IPS-11a (cell line): ENCODE measurements around the gene GOLGA6D.
"Not testable (repeated sequence)": the region's sequence is repeated elsewhere in the genome, so short reads cannot be mapped to it uniquely, and the experiment has no call there.

Experiments
- H3K4me3 ChIP-seq: one replicate; pipeline ENCODE4 v1.5.1; 2013; ENCODE audit warnings: low read depth, low read length, control low read depth

Gene GOLGA6D

DNA sequence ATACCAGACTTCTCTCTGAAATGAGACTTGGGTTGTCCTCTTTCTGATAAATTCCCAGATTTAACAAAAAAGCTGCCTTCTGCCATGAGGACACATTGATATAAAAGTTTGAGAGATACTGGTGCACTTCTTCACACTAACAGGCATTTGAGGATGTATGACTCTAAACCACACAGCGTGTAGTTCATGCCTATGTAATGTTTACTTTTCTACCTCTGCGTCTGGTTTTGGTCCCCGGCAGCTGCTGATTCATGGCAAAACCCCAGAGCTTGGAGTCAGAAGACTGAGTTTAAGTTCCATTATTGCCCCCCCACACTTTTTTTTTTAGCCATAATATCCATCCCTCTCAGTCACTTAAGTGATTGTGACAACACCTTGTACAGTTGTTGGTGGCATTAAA is 1.5 kb downstream of the GOLGA6D start:
- H3K4me3 ChIP-seq, result not testable (repeated sequence)

DNA sequence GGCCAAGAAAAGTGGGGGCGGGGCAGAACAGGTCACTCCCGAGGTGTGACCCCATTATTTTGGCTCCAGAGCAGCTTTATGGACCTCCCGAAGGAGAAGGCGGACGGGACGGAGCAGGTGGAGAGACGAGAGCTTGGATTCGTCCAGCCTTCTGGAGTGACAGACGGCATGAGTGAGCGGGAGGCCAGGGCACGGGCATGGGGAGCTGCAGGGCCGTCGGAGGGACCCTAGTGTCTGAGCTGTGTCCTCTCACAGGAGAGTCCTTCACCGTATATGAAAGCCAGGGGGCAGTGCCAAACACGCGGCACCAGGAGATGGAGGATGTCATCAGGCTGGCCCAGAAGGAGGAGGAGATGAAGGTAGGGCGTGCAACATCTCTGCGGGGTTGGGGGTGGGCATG is 11.0 kb downstream of the GOLGA6D start:
- H3K4me3 ChIP-seq, result not testable (repeated sequence)

DNA sequence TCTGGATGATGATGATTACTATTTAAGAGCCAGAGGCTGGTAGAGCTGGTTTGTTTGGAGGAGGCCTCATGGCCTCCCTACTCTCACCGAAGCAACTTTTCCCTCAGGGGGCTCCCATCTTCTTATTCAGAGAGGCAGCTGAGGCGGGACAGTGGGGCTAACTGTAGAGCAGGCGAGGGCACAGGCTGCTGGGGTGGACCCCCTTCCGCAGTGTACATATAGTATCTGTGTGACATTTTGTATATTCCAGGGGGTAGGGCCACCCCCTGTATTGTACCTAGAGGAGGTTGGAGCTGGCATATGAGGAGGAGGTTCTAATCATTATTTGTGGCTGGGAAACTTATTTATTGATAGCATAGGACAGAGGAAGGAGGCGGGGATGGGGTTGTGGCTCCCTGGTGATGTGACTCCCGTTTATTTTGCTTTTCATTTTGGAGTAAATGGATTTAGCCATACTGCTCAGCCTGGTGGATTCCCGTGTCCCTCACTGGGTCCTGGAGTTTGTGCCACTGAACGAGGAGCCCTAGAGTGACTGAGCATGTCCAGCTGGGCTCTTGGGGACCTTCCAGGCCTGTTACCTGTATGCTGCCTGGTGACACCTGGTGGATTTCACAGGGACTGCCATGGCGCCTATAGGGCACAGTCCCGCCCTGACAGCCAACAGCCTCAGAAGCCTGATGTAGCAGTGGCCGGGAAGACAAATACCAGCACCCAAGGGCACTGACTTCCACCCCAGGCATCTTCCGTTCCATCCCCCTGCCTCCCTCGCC is 16.1 kb downstream of the GOLGA6D start:
- not testable (repeated sequence) for H3K4me3 ChIP-seq

DNA sequence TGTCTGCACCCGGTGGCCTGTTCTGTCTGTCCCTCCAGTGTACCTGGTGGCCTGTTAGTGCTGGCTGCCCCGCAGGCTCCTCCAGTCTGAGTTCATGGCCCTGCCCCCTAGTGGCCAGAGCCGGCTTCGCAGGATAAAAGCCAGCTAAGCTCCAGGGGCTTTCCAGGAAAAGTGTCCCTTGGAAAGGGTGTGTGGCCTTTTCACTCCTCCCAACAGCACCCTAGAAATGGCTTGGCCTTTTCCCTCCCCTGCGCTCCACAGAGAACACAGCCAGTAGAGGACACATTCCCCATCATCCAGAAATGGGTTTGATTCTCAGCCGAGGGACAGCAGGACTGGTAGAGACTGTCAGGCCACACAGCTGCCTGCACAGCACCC is 16.7 kb downstream of the GOLGA6D start:
- not testable (repeated sequence) for H3K4me3 ChIP-seq

DNA sequence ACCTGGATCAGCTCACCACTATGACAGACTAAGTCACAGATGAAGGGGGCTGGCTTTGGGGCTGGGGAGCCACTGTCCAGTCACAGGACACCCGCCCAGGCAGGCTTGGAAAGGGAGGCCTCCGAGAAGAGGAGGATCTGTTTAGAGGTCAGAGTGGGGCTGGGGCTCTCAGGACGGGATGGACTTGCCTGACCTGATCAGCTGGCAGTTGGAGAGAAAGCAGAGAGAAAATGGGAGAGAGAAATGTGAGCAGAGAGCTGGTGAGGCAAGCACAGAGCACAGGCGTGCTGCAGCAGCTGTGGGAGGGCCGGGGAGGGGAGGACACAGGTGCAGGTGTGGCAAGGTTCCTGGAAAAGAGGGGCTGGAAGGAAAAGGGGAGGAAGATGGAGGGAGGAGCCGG is 17.4 kb downstream of the GOLGA6D start:
- not testable (repeated sequence) for H3K4me3 ChIP-seq

DNA sequence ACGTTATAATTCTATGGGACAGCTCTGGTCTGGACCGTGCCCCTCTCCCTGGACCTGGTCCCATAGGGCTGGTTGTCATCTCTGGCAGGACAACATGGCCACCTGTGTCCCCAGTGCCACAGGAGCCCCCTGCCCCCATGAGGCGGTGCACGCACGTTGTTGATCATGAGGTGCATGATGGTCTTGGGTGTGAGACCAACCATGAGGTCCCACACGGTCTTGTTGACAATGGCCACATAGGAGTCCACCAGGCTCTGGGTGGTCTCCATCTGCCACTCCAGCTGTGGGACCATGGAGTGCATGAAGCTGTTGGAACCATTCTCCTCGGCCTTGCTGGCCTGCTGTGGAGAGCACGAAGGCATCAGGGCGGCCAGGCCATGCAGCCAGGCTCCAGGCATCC is 19.7 kb downstream of the GOLGA6D start:
- H3K4me3 ChIP-seq, result no peak overlapping the region

DNA sequence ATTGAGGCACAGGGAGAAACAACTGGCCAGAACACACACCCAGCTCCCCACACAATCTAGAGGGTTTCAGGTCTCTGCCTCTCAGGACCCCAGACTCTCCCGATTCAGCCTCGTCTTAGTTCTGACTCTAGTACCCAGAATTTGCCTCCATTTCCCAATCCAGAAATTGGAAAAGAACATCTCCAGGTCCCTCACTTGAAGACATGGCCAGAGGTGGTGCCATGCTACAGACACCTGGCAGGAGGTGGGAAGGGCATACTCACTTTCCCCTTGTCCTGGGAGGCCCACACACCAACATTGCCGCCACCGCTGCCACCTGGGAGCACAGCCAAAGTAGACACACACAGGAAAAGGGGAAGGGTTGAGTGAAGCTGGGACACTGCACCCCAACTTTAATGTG is 20.1 kb downstream of the GOLGA6D start:
- H3K4me3 ChIP-seq, result not testable (repeated sequence)

DNA sequence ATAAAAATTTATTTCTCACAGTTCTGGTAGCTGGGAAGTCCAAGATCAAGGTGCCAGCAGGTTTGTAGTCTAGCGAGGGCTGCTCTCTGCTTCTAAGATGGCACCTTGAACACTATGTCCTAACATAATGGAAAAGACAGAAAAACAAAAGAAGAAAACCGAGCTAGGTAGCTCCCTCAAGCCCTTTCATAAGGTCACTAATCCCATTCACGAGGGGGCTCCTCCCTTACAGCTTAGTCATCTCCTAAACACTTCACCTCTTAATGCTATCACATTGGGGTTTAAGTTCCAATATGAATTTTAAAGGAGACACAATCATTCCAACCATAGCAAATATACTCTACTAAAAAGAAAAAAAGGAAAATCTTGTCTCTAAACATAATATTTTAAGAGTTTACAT is 23.6 kb downstream of the GOLGA6D start:
- H3K4me3 ChIP-seq, result no peak overlapping the region

DNA sequence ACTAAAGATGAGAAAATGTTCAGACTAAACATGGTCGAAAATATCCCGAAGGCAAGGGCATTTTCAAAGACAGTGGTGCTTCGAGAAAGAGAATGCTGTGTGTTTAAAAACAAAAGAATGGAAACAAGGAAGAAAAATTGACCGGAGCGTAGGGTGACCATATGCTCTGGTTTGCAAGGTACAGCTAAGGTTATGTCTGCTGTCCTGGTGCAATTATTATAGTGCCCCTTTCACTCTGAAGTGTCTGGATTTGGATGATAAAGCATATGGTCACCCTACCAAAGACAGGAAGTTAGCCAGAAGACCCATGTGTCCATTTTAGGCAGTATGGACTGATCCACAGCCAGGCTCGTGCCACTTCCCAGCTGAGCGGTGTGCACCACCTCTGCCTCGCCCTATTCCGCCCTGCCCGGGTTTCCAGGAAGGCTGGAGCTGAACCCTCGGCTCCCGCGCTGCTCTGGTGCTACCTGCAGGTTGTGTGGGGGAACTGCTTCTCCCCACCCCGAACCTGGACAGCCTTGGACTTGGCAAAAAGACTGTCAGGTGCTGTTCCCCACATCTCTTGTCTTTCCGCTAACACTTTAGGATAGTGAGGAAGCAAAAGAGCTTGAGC is 25.2 kb downstream of the GOLGA6D start:
- H3K4me3 ChIP-seq, result no peak overlapping the region

DNA sequence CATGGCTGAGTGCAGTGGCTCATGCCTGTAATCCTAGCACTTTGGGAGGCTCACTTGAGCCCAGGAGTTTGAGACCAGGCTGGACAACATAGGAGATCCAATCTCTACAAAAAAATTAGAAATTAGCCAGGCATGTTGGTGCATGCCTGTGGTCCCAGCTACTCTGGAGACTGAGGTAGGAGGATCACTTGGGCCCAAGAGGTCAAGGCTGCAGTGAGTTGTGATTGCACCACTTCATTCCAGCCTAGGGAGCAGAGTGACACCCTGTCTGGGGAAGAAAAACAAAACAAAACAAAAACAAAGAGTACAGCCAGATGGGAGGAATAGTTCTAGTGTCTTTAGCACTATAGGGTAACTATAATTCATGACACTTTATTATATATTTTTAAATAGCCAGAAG is 27.1 kb downstream of the GOLGA6D start:
- H3K4me3 ChIP-seq, result no peak overlapping the region

DNA sequence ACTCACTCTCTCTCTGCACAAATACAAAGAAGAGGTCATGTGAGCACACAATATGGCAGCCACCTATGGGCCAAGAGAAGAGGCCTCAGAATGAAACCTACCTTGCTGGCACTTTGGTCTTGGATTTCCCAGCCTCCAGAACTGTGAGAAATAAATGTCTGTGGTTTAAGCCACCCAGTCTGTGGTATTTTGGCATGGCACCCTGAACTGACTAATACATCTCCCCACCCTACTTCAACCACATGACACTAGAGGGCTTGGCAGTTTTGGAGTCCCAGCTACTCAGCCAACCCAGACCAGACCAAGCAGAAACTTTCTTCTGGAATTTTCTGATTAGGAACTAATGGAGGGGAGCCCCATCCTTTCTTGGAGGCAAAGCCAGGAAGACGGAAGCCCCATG is 29.9 kb downstream of the GOLGA6D start:
- H3K4me3 ChIP-seq, result not testable (repeated sequence)

DNA sequence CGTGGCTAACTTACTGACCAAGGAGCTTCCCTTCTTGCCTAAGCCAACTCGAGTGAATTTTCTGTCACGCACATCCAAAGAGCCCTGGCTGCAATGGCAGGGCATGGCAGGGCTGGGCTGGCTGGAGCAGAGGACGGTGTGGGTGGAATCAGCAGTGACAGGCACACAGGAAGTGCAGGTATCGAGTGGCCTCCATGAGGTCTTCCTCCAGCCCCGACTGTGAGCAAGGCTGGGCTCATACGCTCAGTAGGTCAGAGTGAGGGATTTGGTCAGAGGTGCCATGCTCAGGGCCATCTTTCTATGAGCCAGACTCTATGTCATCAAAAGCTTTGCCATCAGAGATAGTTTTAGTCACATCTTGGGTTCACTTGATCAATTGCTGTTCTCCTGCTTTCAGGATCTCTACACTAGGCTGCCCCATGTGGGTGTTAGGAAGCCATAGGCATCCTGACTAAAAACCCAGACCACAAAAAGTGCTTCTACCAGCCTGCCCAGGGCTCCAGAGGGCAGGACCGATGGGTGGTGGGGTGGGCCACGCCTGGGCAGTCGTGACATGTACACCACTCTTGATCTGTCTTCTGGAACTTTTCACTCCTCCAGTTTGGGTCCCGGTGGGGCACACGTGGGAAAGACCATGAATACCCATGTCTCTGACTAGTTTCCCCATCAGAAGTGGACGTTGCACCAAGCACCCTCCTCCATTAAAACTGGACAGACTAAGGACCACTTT is 30.6 kb downstream of the GOLGA6D start:
- no peak overlapping the region for H3K4me3 ChIP-seq

DNA sequence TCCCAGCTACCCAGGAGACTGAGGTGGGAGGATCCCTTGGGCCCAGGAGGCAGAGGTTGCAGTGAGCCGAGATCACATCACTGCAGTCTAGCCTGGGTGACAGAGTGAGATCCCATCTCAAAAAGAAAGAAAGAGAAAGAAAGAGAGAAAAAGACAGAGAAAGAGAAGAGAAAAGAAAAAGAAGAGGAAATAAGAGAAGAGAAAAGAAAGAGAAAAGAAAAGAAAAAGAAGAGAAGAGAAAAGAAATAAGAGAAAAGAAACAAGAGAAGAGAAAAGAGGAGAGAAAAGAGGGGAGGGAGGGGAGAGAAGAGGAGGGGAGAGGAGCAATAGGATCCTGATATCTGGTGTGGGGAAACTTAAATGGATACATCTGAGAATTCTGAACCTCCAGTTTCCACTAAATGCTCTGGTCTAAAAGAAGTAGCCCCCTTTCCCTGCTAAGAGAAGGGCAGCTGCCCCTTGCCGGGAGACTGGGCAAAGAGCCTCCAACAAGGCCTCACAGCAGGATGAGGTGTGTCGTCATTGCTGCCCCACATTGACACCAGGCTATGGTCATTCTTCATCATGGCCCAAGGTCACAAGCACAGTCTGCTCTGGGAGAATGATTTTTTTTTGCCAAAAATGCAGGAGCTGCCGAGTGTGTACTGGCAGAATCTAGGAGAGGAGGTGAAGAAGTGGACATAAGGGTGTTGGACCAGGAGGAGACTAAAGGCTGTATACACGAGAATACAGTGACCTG is 32.1 kb downstream of the GOLGA6D start:
- H3K4me3 ChIP-seq, result no peak overlapping the region

DNA sequence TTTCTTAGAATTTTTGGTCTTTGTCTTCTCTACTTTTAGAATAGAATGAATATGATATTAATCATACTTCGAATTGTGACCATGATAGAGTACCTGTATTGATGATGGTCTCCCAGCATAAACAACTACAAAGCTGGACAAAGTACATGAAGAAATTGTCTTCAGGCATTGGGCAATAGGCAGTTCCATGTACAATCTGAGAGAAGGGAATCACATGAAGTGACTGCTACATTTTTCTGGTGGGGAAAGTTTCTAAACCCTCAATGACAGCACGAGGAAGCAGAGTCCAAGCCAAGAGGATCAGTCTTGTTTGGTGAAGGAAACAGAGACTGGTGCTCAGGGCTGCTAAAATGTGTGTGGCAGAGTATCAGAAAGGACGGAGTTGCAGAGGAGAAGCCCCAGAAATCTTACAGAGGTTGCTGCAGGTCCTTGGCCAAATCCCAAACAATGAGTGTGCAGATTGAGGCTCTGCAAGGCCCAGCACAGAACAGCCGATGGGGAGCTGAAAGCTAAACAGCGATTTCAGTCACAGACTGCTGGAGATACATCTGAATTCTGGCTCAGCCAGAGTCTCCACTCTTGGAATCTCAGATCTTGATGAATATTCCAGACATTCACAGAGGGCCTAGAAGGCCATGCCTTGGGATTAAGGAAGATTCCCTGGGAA is 36.7 kb downstream of the GOLGA6D start:
- H3K4me3 ChIP-seq, result not testable (repeated sequence)

DNA sequence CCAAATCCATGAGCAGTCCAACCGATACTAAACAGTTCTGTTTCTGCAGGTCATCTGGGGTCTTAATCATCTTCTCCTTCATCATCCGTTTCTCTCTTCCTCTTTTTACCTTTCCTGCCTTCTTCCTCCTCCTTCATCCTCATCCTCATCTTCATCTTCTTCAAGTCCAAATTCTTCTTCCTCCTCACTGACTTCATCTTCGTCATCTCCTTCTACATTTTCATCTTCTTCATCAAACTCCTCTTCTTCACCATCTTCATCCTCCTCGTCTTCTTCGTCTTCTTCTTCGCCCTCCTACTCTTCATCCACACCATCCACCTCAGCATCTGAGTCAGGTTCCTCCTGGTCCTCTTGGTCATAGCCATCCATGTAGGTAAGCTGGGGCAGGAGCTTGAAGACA is 39.1 kb downstream of the GOLGA6D start:
- H3K4me3 ChIP-seq, result no peak overlapping the region

DNA sequence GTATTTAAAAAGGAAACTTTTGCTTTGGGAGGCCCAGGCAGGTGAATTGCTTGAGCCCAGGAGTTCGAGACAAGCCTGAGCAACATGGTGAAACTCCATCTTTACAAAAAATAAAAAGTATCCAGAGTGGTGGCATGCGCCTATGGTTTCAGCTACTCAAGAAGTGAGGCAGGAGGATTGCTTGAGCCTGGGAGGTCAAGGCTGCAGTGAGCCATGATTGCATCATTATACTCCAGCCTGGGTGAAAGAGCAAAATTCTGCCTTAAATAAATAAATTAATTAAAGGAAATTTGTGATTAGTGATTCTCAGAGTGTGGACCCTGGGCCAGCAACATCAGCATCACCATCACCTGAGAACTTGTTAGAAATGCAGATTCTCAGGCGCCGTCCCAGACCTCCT is 43.3 kb downstream of the GOLGA6D start:
- H3K4me3 ChIP-seq, result no peak overlapping the region

DNA sequence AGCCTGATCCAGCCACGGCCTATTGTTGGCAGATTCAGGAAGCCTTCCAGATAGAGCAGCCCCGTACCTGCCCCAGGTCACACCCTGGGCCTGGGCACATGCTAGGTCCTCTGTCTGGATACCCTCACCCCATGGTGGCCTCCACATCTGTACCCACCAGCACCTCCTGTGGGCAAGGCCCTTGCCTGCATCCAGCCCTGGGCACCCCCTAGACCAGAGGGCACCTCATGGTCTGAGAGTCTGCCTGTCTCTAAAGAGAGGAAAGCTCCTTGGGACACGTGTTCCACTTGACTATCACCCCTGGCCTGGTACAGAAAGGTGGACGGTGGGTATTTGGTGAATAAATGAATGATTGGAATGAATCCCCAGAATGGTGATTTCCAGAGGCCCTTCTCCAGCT is 44.4 kb downstream of the GOLGA6D start:
- no peak overlapping the region for H3K4me3 ChIP-seq

DNA sequence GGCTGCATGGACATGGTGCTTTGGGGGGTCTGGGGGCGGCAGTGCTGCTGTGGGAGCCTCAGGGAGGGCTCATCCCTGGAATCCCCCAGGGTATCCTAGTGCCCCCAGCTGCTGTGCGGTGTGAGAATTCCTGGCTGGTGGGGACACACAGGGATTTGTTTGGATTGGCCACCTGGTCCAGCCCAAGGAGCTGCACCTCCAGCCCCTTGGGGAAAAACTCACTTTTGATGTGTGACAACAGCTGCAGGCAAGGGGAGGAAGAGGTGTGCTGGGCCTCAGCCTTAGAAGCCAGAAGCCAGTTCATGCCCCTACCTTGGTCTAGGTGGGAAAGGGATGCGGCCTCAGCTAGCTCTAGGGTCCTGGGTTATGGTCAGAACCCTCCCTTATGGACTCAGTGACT is 44.9 kb downstream of the GOLGA6D start:
- H3K4me3 ChIP-seq, result no peak overlapping the region

DNA sequence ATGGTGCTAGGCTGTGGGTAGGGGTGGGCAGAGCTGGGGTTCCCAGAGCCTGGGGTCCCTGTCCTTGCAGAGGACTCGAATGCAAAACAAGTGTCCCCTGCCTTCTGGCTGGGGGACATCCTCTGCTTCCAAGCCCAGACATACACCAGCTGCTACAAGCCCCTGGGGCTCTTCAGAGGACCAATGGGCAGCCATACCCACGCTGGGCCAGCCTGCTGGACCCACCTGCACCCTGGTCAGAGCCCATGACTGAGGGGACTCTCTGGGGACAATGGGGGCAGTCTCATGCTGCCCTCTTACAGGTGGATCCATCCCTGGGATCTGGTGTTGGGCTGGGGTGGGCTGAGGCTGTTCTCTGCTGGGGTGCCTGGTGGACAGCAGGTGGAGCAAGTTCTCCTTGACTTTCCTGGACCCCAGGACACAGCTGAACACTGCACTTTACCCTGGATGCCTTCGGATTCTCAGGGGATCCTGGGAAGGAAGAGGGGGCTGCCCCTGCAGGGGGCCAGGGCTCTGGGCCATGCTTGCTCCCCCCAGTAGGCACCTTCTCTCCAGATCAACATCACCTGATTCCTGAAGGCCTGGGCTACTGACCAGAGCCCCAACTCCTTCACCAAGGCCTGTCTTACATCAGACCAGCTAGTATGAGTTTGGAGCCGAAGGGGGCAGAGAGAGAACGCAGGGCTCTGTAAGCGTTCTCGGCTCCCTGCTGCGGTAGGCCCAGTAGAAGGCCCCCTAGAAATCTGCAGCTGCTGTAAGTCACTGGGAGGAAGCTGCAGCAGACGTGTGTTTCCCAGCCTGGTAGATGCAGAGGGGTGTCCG is 46.1 kb downstream of the GOLGA6D start:
- no peak overlapping the region for H3K4me3 ChIP-seq

DNA sequence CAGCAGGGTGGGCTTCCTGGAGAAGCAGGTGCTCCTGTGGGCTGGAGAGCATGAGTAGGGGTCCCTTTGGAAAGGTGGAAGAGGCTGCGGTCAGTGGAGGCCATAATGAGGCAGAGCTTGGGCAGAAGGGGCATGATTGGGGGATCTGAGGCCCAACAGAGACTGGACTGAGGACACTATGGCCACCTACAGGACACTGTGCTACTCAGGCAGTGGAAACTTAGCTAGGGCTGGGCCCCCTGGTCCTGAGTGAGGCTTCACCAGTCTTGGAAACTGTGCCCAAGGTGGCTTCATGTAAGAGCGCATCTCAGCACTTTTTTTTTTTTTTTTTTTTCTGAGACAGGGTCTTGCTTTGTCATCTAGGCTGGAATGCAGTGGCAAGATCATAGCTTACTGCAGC is 46.9 kb downstream of the GOLGA6D start:
- no peak overlapping the region for H3K4me3 ChIP-seq
